PC-3 (cell line): ENCODE results near the gene ANKIB1. TPM values are rescaled to one million over a fixed set of nuclear protein-coding genes. Genes with fewer than 3 reads are reported as not detected.

Experiments used
- ATAC-seq: fragments of 200-7000 bp; cut with Tn5 transposase; 2 replicates; pipeline ENCODE4 v1.9.1; 2020; ENCODE audit warnings: mild to moderate bottlenecking, moderate library complexity
- BruUV-seq: library from RNA; stranded (reverse); fragments of 400-500 nt; replicated peaks from 2 replicates; lab custom pipeline; 2021; lab: Mats Ljungman, UMichigan
- CTCF ChIA-PET: fragments of 300-600 bp; sonication (Branson Sonifier 250); formaldehyde crosslinking; loops from one replicate; lab custom pipeline; 2022; ENCODE audit warnings: antibody characterized with exemption; lab: Charles Lee
- POLR2A ChIA-PET: fragments of 300-600 bp; sonication (Branson Sonifier 250); formaldehyde crosslinking; loops from one replicate; lab custom pipeline; 2022; ENCODE audit warnings: antibody characterized with exemption; ENCODE audit not compliant: unreplicated experiment; lab: Charles Lee
- DNase-seq: peaks from one replicate; pipeline ENCODE4 v3.0.0-alpha.2; 2015
- H2AFZ ChIP-seq: fragments of 300-600 bp; sonication (generic); 2 replicates; pipeline ENCODE4 v1.6.0; 2016; ENCODE audit warnings: antibody characterized with exemption, low read length
- H3F3A ChIP-seq: fragments of 300-600 bp; sonication (generic); one replicate; pipeline ENCODE4 v1.6.0; 2017; ENCODE audit warnings: antibody characterized with exemption, low read length, control low read depth, mild to moderate bottlenecking; ENCODE audit not compliant: unreplicated experiment
- H3K27ac ChIP-seq: fragments of 300-600 bp; sonication (generic); 2 replicates; pipeline ENCODE4 v1.5.1; 2016; ENCODE audit warnings: mild to moderate bottlenecking, low read length
- H3K27me3 ChIP-seq: fragments of 300-600 bp; sonication (generic); 2 replicates; pipeline ENCODE4 v1.6.1; 2016; ENCODE audit warnings: low read length, mixed read lengths
- H3K36me3 ChIP-seq: fragments of 300-600 bp; sonication (generic); 2 replicates; pipeline ENCODE4 v1.6.1; 2016; ENCODE audit warnings: low read depth, mixed run types, low read length, mixed read lengths
- H3K4me1 ChIP-seq: fragments of 300-600 bp; sonication (generic); 2 replicates; pipeline ENCODE4 v1.5.1; 2016; ENCODE audit warnings: low read length; ENCODE audit not compliant: insufficient read depth
- H3K4me2 ChIP-seq: fragments of 300-600 bp; sonication (generic); 2 replicates; pipeline ENCODE4 v1.6.0; 2016; ENCODE audit warnings: low read length
- H3K4me3 ChIP-seq: fragments of 300-600 bp; sonication (generic); 2 replicates; pipeline ENCODE4 v1.5.1; 2016; ENCODE audit warnings: mild to moderate bottlenecking, low read length, mixed read lengths
- H3K79me2 ChIP-seq: fragments of 300-600 bp; sonication (generic); 2 replicates; pipeline ENCODE4 v1.6.1; 2017; ENCODE audit warnings: low read length, mixed read lengths
- H3K9ac ChIP-seq: fragments of 300-600 bp; sonication (generic); 2 replicates; pipeline ENCODE4 v1.6.0; 2016; ENCODE audit warnings: mild to moderate bottlenecking, low read length
- H3K9me2 ChIP-seq: fragments of 300-600 bp; sonication (generic); replicated peaks from 2 replicates; pipeline ENCODE4 v1.6.1; 2016; ENCODE audit warnings: mixed run types, low read length, mixed read lengths
- H3K9me3 ChIP-seq: fragments of 300-600 bp; sonication (generic); 2 replicates; pipeline ENCODE4 v1.6.1; 2016; ENCODE audit warnings: low read length, mixed read lengths
- H4K20me1 ChIP-seq: fragments of 300-600 bp; sonication (generic); 2 replicates; pipeline ENCODE4 v1.6.1; 2016; ENCODE audit warnings: low read length, mixed read lengths
- EZH2 ChIP-seq: fragments of 300-600 bp; sonication (generic); IDR thresholded peaks from one replicate; pipeline ENCODE4 v1.6.1; 2017; ENCODE audit warnings: antibody characterized with exemption, mild to moderate bottlenecking, low read length; ENCODE audit not compliant: unreplicated experiment
- EZH2phosphoT487 ChIP-seq: fragments of 300-600 bp; sonication (generic); IDR thresholded peaks from 2 replicates; pipeline ENCODE4 v1.6.1; 2018; ENCODE audit warnings: mild to moderate bottlenecking, antibody characterized with exemption, low read length, borderline replicate concordance
- intact Hi-C: fragments of 100-400 bp; cut with micrococcal nuclease; formaldehyde crosslinking; loops from 2 replicates; pipeline ENCODE4 v1.9.0; 2023
- total RNA-seq: library from RNA; depleted of rRNA; stranded (reverse); fragments of >200 nt; gene quantifications from 2 replicates; pipeline ENCODE4 v1.2.3, GENCODE V29; 2014
- TF ChIP-seq, protein P1 (sequence below): fragments of 300-600 bp; sonication (generic); conservative IDR thresholded peaks from 2 replicates; pipeline ENCODE4 v1.5.1; 2017; ENCODE audit warnings: antibody characterized with exemption, low read depth, mild to moderate bottlenecking, low read length

The ANKIB1 gene
- total RNA-seq, 1 experiment from 2014 or later, result 32.1 TPM

DNA sequence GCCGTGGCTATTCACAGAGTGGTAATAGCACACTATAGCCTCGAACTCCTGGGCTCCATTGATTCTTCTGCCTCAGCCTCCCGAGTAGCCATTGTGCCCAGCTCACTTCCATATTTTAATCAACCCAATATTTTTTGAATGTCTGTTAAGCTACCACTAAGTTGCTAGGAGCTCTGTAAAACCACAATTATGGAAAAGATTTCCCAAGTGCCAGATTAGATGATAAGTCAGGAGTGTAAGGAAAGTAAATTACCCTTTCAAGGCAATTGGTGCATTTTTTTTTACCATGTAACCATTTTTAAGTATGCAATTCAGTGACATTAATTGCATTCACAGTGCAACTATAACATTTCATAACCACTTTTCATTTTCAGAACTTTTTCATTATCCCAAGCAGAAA, 114.0 kb downstream of the ANKIB1 start:
- no peaks in the 10 kb centered on the region for H3K27me3 ChIP-seq
- H3K9me3 ChIP-seq, result no peaks in the 10 kb centered on the region
- ChIA-PET POLR2A (no interaction called here), CTCF (no interaction called here)
- no peak overlapping the region for H2AFZ ChIP-seq
- no peak overlapping the region for H3K9ac ChIP-seq
- no peaks in the 10 kb centered on the region for H4K20me1 ChIP-seq
- H3K4me3 ChIP-seq, result no peak overlapping the region
- no TSS peak for BruUV-seq
- H3K27ac ChIP-seq, result no peak overlapping the region
- peaks cover 2% of the 10 kb centered on the region; the same call in 1 of the 2 replicates for H3K36me3 ChIP-seq
- no peak overlapping the region for H3K4me2 ChIP-seq
- no peaks in the 10 kb centered on the region for H3K79me2 ChIP-seq
- no peaks in the 10 kb centered on the region for H3K9me2 ChIP-seq
- no peaks in the 10 kb centered on the region for H3F3A ChIP-seq
- DNase-seq, result no peak
- H3K4me1 ChIP-seq, result no peaks in the 10 kb centered on the region
- ATAC-seq, result no peak
- intact Hi-C loops, result no loop called here
- TF ChIP-seq, protein P1, sequence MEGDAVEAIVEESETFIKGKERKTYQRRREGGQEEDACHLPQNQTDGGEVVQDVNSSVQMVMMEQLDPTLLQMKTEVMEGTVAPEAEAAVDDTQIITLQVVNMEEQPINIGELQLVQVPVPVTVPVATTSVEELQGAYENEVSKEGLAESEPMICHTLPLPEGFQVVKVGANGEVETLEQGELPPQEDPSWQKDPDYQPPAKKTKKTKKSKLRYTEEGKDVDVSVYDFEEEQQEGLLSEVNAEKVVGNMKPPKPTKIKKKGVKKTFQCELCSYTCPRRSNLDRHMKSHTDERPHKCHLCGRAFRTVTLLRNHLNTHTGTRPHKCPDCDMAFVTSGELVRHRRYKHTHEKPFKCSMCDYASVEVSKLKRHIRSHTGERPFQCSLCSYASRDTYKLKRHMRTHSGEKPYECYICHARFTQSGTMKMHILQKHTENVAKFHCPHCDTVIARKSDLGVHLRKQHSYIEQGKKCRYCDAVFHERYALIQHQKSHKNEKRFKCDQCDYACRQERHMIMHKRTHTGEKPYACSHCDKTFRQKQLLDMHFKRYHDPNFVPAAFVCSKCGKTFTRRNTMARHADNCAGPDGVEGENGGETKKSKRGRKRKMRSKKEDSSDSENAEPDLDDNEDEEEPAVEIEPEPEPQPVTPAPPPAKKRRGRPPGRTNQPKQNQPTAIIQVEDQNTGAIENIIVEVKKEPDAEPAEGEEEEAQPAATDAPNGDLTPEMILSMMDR, result no peak
- TF ChIP-seq EZH2 (no peak), EZH2phosphoT487 (no peak)

DNA sequence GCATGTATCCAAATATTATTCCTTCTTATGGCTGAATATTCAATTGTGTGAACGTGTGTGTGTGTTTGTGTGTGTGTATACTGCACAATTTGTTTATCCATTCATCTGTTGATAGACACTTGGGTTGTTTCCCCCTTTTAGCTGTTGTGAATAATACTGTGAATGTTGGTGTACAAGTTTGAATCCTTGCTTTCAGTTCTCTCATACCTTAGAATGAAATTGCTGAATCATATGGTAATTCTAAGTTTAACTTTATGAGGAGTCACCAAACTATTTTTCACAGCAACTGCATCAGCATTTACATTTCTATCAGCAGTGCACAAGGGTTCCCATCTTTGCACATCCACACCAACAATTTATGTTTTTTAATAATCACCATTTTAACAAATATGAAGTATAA, 114.6 kb downstream of the ANKIB1 start:
- no peaks in the 10 kb centered on the region for H3K4me1 ChIP-seq
- ChIA-PET POLR2A (no interaction called here), CTCF (no interaction called here)
- H3K79me2 ChIP-seq, result no peaks in the 10 kb centered on the region
- H3K4me2 ChIP-seq, result no peak overlapping the region
- no peak overlapping the region for H3K4me3 ChIP-seq
- H3K27me3 ChIP-seq, result no peaks in the 10 kb centered on the region
- BruUV-seq, result no TSS peak
- no peak overlapping the region for H3K27ac ChIP-seq
- no peaks in the 10 kb centered on the region for H3K9me2 ChIP-seq
- DNase-seq, result no peak
- ATAC-seq, result no peak
- no peaks in the 10 kb centered on the region for H3K9me3 ChIP-seq
- H3K36me3 ChIP-seq, result 0 out of 2 replicates have a peak, but pooled peaks cover 2% of the 10 kb centered on the region
- intact Hi-C loops, result no loop called here
- no peak overlapping the region for H3K9ac ChIP-seq
- H2AFZ ChIP-seq, result no peak overlapping the region
- H3F3A ChIP-seq, result no peaks in the 10 kb centered on the region
- no peaks in the 10 kb centered on the region for H4K20me1 ChIP-seq
- TF ChIP-seq, protein P1, result no peak
- TF ChIP-seq EZH2phosphoT487 (no peak), EZH2 (no peak)

DNA sequence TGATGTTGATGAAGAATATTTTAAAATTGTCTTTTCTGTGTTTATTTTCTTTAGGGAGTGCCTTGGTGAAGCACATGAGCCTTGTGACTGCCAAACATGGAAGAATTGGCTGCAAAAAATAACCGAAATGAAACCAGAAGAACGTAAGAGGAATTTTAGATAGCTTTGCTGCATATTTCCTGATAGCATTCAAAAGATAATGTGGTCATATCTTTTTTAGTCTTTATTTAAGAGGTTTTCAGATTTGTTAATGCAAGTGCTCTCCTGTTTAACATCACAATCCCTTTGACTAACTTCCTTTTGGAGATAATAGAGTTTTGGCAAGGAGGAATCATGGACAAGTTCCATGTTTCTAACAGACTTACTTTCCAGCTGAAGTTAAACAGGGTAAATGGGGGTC, 116.4 kb downstream of the ANKIB1 start:
- TF ChIP-seq EZH2phosphoT487 (no peak), EZH2 (no peak)
- TF ChIP-seq, protein P1, result no peak
- DNase-seq, result no peak
- ATAC-seq, result no peak
- ChIA-PET POLR2A (no interaction called here), CTCF (no interaction called here)
- no TSS peak for BruUV-seq
- Histone ChIP-seq H3K9me2 (no peaks in the 10 kb centered on the region), H3F3A (no peaks in the 10 kb centered on the region), H3K9ac (no peak overlapping the region), H3K79me2 (no peaks in the 10 kb centered on the region), H3K27ac (no peak overlapping the region), H3K27me3 (no peaks in the 10 kb centered on the region), H3K4me1 (no peaks in the 10 kb centered on the region), H2AFZ (no peak overlapping the region), H3K36me3 (peaks cover 2% of the 10 kb centered on the region; the same call in 1 of the 2 replicates), H3K9me3 (no peaks in the 10 kb centered on the region), H3K4me2 (no peak overlapping the region), H4K20me1 (no peaks in the 10 kb centered on the region), H3K4me3 (no peak overlapping the region)
- intact Hi-C loops, result no loop called here
